Type B pancreatic cell (in vitro differentiated cells): ENCODE results near the gene SLC66A1. TPM values are rescaled to one million over a fixed set of nuclear protein-coding genes. Genes with fewer than 3 reads are reported as not detected.

Experiments used
- DNase-seq: peaks from one replicate; pipeline ENCODE4 v3.0.0; 2021; ENCODE audit warnings: mixed read lengths; ENCODE audit not compliant: unreplicated experiment; ENCODE audit errors: extremely low spot score
- H3K27ac Mint-ChIP-seq: 2 replicates; pipeline ENCODE4 v1.8.0; 2021; ENCODE audit warnings: mild to moderate bottlenecking, mixed read lengths
- H3K27me3 Mint-ChIP-seq: 2 replicates; pipeline ENCODE4 v1.8.0; 2021; ENCODE audit warnings: mixed read lengths
- H3K36me3 Mint-ChIP-seq: 2 replicates; pipeline ENCODE4 v1.8.0; 2021; ENCODE audit warnings: mixed read lengths
- H3K4me1 Mint-ChIP-seq: one replicate; pipeline ENCODE4 v1.8.0; 2021; ENCODE audit warnings: mixed read lengths; ENCODE audit not compliant: unreplicated experiment
- H3K4me3 Mint-ChIP-seq: 2 replicates; pipeline ENCODE4 v1.8.0; 2021; ENCODE audit warnings: mild to moderate bottlenecking, mixed read lengths
- H3K9me3 Mint-ChIP-seq: 2 replicates; pipeline ENCODE4 v1.8.0; 2021; ENCODE audit warnings: mixed read lengths
- CTCF ChIP-seq: fragments of 200-600 bp; sonication (generic); conservative IDR thresholded peaks from 2 replicates; pipeline ENCODE4 v1.5.0; 2021; ENCODE audit warnings: antibody characterized with exemption, mild to moderate bottlenecking
- total RNA-seq: library from RNA; stranded (reverse); gene quantifications from 2 replicates; pipeline ENCODE4 v1.2.1, GENCODE V29; 2021; ENCODE audit warnings: low replicate concordance

SLC66A1 gene
- total RNA-seq, 1 donor from 2014 or later: 24.1 TPM

GRCh38 chr1:19367584-19368041 is 55.5 kb downstream of the SLC66A1 start:
- peaks cover 20% of the 10 kb centered on the region for H3K4me1 Mint-ChIP-seq
- TF ChIP-seq CTCF: no peak
- H3K36me3 Mint-ChIP-seq: peaks cover 4% of the 10 kb centered on the region
- H3K27me3 Mint-ChIP-seq: no peaks in the 10 kb centered on the region
- no peak overlapping the region for H3K27ac Mint-ChIP-seq
- no peak overlapping the region for H3K4me3 Mint-ChIP-seq
- no peak for DNase-seq
- no peaks in the 10 kb centered on the region for H3K9me3 Mint-ChIP-seq

GRCh38 chr1:19368050-19368449 is 55.9 kb downstream of the SLC66A1 start:
- Mint-ChIP-seq H3K27ac (no peak overlapping the region), H3K27me3 (no peaks in the 10 kb centered on the region), H3K4me3 (no peak overlapping the region), H3K9me3 (no peaks in the 10 kb centered on the region), H3K36me3 (peaks cover 4% of the 10 kb centered on the region), H3K4me1 (peaks cover 22% of the 10 kb centered on the region)
- DNase-seq: no peak
- TF ChIP-seq CTCF: no peak

GRCh38 chr1:19368964-19369363 is 56.8 kb downstream of the SLC66A1 start:
- no peak overlapping the region for H3K4me3 Mint-ChIP-seq
- no peak overlapping the region for H3K27ac Mint-ChIP-seq
- peaks cover 18% of the 10 kb centered on the region for H3K4me1 Mint-ChIP-seq
- no peaks in the 10 kb centered on the region for H3K9me3 Mint-ChIP-seq
- TF ChIP-seq CTCF: no peak
- DNase-seq: no peak
- peaks cover 4% of the 10 kb centered on the region for H3K36me3 Mint-ChIP-seq
- no peaks in the 10 kb centered on the region for H3K27me3 Mint-ChIP-seq

GRCh38 chr1:19369396-19370090 is 57.4 kb downstream of the SLC66A1 start:
- no peak overlapping the region for H3K4me3 Mint-ChIP-seq
- TF ChIP-seq CTCF: no peak
- peaks cover 15% of the 10 kb centered on the region for H3K4me1 Mint-ChIP-seq
- H3K27me3 Mint-ChIP-seq: no peaks in the 10 kb centered on the region
- H3K27ac Mint-ChIP-seq: no peak overlapping the region
- H3K9me3 Mint-ChIP-seq: no peaks in the 10 kb centered on the region
- DNase-seq: no peak
- peaks cover 4% of the 10 kb centered on the region for H3K36me3 Mint-ChIP-seq

GRCh38 chr1:19370453-19371170 is 58.5 kb downstream of the SLC66A1 start:
- H3K4me1 Mint-ChIP-seq: peaks cover 16% of the 10 kb centered on the region
- TF ChIP-seq CTCF: no peak
- no peaks in the 10 kb centered on the region for H3K27me3 Mint-ChIP-seq
- peak overlapping the region; percentile 48 for H3K27ac Mint-ChIP-seq
- no peaks in the 10 kb centered on the region for H3K9me3 Mint-ChIP-seq
- peaks cover 5% of the 10 kb centered on the region for H3K36me3 Mint-ChIP-seq
- DNase-seq: no peak
- no peak overlapping the region for H3K4me3 Mint-ChIP-seq
